T-helper 2 cell (primary cell): ENCODE data around the gene AKAP13.

Experiments used
- DNase-seq, 5 experiments: peaks; one replicate each; pipeline versions ENCODE4 v3.0.0 to v3.0.0-alpha.2; 2012 to 2022

Gene AKAP13

GRCh38 chr15:85389306-85389650 is 8.9 kb downstream of the AKAP13 start:
- DNase-seq = no peak

- no peak for DNase-seq
Measured at GRCh38 chr15:85389772-85390171, 9.4 kb downstream of the AKAP13 start.

- DNase-seq = no peak
Measured at GRCh38 chr15:85393210-85393609, 12.8 kb downstream of the AKAP13 start.

- DNase-seq = no peak
Measured at GRCh38 chr15:85394554-85395333, 14.3 kb downstream of the AKAP13 start.

GRCh38 chr15:85396554-85396953 is 16.2 kb downstream of the AKAP13 start:
- no peak for DNase-seq

GRCh38 chr15:85397151-85397550 is 16.7 kb downstream of the AKAP13 start:
- DNase-seq = no peak

GRCh38 chr15:85397926-85398325 is 17.5 kb downstream of the AKAP13 start:
- no peak for DNase-seq

GRCh38 chr15:85398822-85399221 is 18.4 kb downstream of the AKAP13 start:
- DNase-seq = no peak

GRCh38 chr15:85399627-85400026 is 19.2 kb downstream of the AKAP13 start:
- DNase-seq = no peak

- DNase-seq = no peak
Measured at GRCh38 chr15:85400606-85401005, 20.2 kb downstream of the AKAP13 start.

- peak in 1 of 5 experiments; percentile 50 for DNase-seq
Measured at GRCh38 chr15:85401108-85401774, 20.8 kb downstream of the AKAP13 start.

GRCh38 chr15:85402195-85402881 is 21.9 kb downstream of the AKAP13 start:
- no peak for DNase-seq

GRCh38 chr15:85403745-85404144 is 23.3 kb downstream of the AKAP13 start:
- DNase-seq = no peak

- DNase-seq = no peak
Measured at GRCh38 chr15:85404176-85404917, 23.9 kb downstream of the AKAP13 start.

GRCh38 chr15:85404918-85405866 is 24.8 kb downstream of the AKAP13 start:
- no peak for DNase-seq

GRCh38 chr15:85406916-85407315 is 26.5 kb downstream of the AKAP13 start:
- no peak for DNase-seq

- DNase-seq = peak in 2 of 5 experiments; percentile 10 to 54
Measured at GRCh38 chr15:85407421-85408269, 27.2 kb downstream of the AKAP13 start.

- peak in 1 of 5 experiments; percentile 75 for DNase-seq
Measured at GRCh38 chr15:85408270-85408746, 27.9 kb downstream of the AKAP13 start.

- peak in 1 of 5 experiments; percentile 7 for DNase-seq
Measured at GRCh38 chr15:85412066-85412465, 31.7 kb downstream of the AKAP13 start.
